Measurements from ENCODE around the gene AKR1D1. TPM values are rescaled to one million over a fixed set of nuclear protein-coding genes. Genes with fewer than 3 reads are reported as not detected.
"Not testable (repeated sequence)": the region's sequence is repeated elsewhere in the genome, so short reads cannot be mapped to it uniquely, and the experiment has no call there.

The AKR1D1 gene
- total RNA-seq, 1 donor from 2014 or later = not detected

DNA sequence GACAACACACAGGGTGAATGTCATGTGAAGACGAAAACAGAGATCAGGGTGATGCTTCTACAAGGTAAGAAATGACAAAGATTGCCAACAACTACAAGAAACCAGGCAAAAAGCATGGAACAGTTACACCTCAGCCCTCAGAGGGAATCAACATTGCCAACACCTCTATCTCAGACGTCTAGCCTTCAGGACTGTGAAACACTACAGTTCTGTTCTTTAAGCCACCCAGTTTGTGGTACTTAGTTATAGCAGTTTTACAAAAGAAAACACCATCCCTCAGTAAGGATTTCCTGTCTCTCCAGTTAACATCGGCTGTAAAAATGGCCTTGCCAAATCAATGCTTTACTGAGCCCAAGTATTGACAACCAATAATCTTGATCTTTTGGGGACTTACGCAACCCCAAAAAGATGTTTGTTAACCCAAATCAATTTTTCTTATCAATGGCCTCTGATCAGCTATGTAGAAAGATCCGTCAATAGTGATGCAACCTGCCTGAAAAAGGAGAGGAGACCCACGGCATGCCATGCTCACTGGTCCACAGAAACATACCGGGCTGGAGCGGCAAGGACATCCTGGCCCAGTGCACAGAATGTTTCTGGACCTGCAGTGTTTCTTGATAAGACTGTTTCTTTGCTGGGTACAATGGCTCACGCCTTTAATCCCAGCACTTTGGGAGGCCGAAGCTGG lies 44.0 kb downstream of the AKR1D1 start:
- DNase-seq (ENCODE audit: low read depth) = no peak

DNA sequence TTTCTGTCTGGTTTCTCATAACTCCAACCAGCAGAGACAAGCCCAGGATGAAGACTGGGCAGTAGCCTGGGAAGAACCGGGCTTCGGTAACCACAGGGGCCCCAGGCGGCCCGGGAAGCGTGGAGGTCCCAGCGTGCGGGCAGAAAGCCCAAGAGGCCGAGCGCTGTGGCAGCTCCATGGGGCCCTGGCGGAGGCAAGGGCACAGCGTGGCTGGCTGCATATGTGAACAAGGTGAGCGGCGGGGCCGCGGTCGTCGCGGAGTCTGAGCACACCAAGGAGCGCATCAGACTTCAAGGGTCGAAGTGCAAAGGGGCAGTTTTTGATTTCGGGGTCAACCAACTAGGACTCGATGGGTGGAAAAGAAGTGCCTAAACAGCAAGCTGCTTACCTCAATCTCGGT lies 45.9 kb downstream of the AKR1D1 start:
- no peak for DNase-seq (ENCODE audit: low read depth)

DNA sequence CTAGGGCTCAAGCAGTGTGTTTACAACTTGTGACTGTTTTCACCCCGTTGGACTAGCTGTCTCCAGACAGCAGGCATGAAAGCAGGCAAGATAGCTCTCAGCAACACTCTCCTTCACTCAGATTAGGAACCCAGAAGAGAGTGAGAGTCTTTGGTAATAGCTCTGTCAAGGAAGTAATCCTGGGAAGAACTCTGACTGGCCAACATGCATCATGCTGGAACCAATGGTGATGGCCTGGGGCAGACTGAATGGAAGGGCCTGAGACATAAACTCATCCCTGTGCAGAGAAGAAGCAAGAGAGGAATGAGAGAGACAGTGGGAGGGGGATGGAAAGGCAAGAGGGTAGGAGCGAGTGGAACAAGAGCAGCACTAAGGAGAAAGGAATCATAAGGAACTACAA lies 48.9 kb downstream of the AKR1D1 start:
- DNase-seq (ENCODE audit: low read depth) = peak; percentile 58

DNA sequence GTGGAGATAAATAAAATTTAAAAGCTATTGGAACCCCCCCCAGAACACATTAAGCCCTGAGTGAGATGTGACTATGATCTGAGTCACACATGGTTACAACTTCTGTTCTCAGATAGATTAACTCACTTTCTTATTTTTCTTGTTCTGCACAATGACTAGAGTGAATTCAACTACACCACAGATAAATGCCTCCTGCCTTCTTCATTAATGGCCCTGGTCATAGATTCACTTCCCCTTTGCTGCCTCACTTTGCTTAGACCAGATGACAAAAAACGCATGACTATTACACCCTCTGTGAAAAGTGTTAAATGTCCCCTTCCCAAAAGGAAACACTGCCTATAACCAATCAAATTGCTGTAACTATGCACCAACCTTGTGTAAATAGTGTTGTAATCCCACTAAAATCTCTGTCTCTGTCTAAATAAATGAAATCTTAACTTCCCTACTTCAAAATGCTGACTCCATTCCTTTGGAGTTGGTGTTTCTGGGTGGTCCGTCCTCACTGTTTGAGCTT lies 49.4 kb downstream of the AKR1D1 start:
- peak; percentile 98 for DNase-seq (ENCODE audit: low read depth)

DNA sequence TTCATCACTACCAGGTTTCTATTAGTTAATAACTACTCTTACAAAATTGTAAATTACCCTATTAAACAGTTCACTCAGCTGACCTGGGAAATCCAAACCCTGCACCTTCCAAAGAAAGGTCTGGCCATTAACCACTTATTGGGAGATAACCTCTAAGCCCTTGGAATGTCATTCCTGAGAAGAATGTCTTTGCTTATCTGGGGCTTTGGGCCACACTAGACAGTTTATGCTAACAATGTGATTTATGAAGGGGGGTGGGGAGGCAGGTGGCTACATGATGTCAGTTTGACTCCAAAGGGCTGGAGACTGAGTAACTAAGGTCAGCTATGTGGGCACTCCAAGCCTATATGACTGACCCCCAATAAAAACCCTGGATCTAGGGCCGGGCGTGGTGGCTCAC lies 50.7 kb downstream of the AKR1D1 start:
- DNase-seq (ENCODE audit: low read depth) = no peak

DNA sequence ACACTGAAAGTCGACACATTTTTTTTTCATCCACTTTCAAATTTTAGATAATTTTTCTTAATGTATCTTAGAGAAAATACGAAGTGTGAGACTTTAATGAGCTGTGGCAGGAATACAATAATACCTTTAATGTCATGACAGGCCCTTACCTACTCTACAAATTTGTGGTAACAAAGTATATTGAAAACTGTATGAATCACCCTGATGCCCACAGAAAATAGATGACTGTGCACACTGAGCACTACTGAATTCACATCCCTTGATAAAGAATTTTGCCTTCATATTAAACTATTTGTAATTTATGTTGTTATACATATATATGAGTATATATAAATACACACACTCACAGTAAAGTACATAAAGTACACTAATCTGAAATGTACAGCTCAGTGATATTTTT lies 51.7 kb downstream of the AKR1D1 start:
- peak; percentile 49 for DNase-seq (ENCODE audit: low read depth)

DNA sequence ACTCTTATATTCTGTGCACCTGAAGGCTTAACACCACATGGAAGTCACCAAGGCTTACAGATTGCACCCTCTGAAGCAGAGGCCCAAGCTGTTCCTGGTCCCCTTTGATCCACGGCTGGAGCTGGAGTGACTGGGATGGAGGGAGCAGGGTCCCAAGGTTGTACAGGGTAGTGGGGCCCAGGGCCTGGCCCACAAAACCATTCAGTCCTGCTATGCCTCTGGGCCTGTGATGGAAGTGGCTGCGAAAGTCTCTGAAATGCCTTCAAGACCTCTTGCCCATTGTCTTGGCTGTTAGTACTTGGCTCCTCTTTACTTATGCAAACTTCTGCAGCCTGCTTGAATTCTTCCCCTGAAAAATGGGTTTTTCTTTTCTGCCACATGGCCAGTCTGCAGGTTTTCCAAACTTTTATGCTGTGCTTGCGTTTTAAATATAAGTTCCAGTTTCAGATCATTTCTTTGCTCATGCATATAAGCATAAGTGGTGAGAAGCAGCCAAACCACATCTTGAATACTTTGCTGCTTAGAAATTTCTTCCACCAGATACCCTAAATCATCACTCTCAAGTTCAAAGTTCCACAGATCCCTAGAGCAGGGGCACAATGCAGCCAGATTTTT lies 53.4 kb downstream of the AKR1D1 start:
- no peak for DNase-seq (ENCODE audit: low read depth)

DNA sequence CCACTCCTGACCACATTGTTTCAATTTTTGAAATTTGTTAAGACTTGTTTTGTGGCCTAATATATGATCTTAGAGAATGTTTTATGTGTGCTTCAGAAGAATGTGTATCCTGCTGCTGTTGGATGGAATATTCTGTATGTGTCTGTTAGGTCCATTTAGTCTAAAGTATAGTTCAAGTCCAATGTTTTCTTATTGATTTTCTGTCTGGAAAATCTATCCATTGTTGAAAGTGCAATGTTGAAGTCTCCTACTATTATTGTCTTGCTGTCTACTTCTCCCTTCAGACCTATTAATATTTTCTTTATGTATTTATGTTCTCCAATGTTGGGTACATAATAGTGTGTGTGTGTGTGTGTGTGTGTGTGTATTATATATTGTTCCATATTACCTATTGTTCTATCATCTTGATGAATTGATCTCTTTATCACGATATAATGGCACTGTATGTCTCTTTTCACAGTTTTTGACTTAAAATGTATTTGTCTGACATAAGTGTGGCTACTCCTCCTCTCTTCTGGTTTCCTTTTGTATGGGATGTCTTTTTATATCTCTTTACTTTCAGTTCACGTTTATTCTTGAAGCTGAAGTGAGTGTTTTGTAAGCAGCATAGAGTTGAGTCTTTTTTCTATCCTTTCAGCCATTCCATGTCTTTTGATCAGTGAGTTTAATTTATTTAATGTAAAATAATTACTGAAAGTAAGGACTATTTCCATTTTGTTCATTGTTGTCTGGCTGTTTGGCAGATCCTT lies 61.3 kb downstream of the AKR1D1 start:
- no peak for DNase-seq (ENCODE audit: low read depth)

DNA sequence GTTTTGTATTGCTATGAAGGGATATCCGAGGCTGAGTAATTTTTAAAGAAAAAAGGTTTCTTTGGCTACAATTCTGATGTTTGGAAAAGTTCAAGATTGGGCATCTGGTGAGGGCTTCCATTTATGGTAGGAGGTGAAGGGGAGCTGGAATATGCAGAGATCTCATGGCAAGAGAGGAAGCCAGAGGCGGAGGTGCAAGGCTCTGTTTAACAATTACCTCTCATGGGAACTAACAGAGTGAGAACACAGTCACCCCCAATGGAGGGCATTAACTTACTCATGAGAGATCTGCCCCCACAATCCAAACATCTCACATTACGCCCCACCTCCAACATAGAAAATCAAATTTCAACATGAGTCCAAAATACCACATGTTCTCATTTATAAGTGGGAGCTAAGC lies 62.0 kb downstream of the AKR1D1 start:
- no peak for DNase-seq (ENCODE audit: low read depth)

DNA sequence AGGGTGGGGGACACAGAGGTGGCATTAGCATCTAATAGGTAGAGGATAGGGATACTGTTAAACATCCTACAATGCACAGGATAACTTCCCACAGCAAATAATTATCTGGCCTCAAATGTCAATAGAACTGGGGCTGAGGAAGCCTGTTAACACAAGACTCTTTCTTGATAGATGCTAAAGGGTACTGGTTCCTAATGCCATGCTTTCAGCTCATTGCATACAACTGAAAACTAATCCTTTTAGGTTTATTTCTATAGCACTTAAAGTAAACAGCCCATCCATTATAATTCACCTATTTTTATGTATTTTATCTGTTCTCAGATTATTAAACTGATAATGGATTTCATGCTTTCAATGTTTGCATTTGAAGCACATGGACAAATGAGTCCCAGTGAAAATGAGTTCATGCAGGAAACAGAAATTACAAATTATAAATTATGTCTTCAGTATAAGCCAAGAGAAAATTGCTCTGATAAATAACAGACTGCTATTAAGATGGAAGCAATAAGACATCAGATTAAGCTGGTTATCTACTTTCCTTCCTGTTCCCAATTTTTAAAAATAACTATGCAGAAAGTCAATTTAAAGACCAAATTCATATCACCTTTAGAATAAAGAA lies 66.4 kb downstream of the AKR1D1 start:
- no peak for DNase-seq (ENCODE audit: low read depth)

DNA sequence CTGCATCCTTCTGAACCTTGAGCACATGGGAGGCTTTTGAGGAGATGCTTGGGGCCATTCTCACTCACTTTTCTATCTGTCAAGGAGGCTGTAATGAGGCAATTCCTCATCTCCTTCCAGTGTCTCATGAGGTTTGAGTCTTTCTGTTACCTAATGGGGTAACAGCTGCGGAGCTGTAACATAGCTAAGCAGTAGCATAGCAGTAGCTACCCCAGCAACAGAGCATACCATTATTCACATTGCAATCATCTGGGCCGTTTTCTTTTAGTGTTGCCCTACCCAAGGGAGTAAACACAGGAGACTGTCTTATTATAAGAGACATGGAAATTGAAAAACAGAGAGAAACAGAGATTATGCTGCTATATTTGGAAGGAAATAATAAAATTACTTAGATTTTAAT lies 68.7 kb downstream of the AKR1D1 start:
- no peak for DNase-seq (ENCODE audit: low read depth)

DNA sequence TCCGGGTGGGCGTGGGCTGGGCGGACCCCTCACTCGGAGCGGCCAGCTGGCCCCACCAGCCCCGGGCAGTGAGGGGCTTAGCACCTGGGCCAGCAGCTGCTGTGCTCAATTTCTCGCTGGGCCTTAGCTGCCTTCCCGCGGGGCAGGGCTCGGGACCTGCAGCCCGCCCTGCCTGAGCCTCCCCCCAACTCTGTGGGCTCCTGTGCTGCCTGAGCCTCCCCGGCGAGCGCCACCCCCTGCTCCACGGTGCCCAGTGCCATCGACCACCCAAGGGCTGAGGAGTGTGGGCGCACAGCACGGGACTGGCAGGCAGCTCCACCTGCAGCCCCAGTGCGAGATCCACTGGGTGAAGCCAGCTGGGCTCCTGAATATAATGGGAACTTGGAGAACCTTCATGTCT lies 70.0 kb downstream of the AKR1D1 start:
- not testable (repeated sequence) for DNase-seq (ENCODE audit: low read depth)

DNA sequence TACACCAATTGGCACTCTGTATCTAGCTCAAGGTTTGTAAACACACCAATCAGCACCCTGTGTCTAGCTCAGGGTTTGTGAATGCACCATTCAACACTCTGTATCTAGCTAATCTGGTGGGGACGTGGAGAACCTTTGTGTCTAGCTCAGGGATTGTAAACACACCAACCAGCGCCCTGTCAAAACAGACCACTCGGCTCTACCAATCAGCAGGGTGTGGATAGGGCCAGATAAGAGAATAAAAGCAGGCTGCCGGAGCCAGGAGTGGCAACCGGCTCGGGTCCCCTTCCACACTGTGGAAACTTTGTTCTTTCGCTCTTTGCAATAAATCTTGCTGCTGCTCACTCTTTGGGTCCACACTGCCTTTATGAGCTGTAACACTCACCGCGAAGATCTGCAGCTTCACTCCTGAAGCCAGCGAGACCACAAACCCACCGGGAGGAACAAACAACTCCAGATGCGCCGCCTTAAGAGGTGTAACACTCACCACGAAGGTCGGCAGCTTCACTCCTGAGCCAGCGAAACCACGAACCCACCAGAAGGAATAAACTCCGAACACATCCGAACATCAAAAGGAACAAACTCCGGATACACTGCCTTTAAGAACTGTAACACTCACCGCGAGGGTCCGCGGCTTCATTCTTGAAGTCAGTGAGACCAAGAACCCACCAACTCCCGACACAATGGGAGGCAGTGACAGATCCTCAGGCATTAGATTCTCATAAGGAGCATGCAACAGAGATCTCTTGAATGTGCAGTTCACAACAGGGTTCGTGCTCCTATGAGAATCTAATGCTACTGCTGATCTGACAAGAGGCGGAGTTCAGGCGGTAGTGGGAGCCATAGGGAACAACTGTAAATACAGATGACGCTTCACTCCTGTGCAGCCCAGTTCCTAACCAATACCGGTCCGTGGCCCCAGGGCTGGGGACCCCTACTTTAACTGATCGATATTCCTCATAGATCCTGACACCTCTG lies 70.8 kb downstream of the AKR1D1 start:
- DNase-seq (ENCODE audit: low read depth) = not testable (repeated sequence)

DNA sequence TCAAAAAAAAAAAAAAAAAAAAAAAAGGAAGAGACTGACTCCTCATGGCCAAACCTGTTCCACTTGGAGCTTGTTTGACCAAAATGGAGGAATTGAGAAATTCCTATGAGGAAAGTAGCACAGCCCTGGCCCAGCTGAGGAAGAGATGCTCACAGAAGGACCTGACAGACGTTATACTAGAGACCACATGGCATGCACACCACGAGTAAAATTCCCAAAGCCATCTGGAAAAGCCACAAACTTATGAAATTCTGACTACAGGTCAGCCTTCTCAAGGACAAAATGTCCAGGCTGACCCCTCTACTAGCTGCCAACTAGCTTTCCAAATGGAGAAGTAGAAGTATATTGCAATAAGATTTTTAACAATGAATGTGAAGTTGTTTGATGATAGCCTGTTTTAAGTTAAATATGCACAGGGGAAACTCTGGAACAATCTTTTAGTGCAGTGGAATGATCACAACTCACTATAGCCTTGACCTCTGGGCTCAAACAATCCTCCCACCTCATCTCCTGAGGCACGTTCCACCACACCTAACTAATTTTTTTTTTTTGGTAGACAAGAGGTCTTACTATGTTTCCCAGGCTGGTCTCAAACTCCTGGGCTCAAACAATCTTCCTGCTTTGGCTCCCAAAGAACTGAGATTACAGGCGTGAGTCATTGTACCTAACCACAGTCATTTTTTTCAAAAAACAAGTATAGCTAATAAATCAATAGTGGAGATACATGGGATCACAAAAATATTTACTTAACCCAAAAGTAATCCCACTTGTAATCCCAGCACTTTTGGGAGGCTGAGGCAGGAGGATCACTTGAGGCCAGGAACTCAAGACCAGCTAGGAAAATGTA lies 75.7 kb downstream of the AKR1D1 start:
- DNase-seq (ENCODE audit: low read depth) = no peak

DNA sequence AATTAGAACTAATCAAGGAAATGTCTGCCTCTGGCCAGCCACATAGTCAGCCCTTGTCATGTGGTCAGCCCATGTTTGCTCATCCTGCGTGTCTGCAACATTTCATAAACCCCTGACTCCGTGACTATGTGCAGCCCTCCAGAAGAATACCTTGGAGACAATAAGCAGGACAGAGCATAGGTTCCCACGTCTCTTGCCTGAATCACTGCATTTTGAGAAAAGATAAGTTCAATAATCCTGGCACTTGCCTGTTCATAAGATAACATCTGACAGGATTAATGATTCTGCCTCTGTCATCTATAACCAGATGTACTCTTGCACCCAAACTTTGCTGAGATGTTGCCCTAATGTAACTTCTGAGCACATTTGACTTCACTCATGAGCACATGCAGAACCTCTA lies 78.4 kb downstream of the AKR1D1 start:
- no peak for DNase-seq (ENCODE audit: low read depth)

DNA sequence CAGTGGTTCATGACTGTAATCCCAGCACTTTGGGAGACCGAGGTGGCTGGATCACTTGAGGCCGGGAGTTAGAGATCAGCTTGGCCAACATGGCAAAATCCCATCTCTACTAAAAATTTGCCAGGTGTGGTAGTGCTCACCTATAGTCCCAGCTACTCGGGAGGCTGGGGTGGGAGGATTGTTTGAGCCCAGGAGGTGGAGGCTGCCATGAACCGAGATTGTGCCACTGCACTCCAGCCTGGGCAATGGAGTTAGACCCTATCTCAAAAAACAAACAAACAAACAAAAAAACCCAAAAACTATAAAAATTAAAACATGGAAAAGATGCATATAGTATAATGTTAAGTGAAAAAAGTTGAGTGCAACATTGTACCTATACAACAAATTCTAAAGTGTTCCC lies 81.4 kb downstream of the AKR1D1 start:
- no peak for DNase-seq (ENCODE audit: low read depth)

DNA sequence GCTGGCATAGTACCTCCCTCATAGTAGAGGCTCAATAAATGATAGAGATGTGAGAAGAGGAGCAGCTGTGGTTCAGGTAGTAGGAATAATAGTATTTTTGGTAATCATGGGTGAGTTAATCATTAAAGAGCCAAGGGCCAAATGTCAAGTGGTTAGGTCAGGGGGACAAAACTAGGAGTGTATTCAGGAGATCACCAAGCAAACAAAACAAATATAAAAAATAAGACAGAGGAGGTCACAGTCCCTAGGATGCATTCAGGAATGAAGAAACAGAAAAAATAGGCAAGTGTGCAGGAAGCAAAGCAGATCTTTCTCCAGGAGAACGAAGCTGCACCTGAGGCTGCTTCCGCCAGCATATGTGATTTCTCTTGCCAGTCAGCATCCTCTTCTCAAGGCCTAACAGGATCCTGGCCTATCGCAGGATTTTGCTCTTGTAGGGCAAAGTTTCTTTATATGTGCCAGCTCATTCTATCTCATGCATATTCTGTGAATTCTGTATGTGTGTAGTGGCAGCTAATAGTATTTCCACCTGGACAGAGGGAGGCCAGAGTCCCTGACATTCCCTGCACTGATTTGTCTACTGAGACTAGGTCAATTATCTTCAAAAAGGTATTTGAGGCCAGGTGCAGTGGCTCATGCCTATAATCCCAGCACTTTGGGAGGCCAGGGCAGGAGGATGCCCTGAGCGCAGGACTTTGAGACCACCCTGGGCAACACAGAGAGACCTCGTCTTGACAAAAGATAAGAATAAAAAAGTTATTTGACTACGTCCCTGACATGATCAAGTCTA lies 82.7 kb downstream of the AKR1D1 start:
- DNase-seq (ENCODE audit: low read depth) = no peak

DNA sequence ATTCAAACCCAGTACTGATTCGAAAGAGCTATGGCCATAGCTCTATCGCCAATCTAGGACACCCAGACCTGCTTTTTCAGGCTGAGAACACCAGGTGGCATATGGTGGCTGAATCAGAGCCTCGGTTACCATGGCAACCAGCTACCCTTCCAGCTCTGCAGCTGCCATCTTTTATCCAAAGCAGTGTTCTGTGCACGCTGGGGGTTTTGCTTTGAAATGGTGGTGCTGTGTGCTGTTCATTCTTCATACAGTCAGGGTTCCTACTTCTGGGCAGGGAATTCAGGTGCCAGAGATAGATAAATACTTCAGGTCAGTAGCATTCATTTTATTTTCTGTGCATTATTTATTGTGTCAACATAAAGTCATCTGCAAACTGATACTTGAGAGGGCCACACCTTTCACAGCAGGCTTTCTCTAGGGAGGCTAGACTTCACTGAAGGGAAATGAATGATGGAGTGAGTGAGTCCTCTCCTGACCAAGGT lies 85.4 kb downstream of the AKR1D1 start:
- peak; percentile 89 for DNase-seq (ENCODE audit: low read depth)

DNA sequence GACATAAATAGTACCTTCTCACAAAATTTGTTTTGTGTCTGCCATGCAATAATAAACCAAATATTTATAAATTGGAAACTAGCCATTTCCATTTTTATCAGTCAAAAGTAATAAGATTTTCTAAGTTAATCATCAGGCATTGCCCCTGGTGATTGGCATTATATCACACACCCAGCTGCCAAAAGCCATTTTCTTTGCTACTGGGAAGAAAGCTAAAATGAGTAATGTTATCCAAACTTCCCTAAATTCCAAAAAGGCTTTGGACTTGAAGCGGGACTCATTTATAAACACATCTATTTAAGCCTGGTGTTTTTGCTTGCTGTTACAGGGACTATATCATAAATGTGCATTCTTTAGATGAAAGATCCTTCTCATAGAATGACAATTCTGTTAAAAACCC lies 86.0 kb downstream of the AKR1D1 start:
- DNase-seq (ENCODE audit: low read depth) = no peak
